Thymus (tissue), 11 donors: ENCODE results near the gene CORO1C. TPM values are rescaled to one million over a fixed set of nuclear protein-coding genes. Genes with fewer than 3 reads are reported as not detected.

Experiments
- DNase-seq, 9 donors: peaks; one replicate each; pipeline ENCODE4 v3.0.0-alpha.2; 2013; ENCODE audit warnings: low spot score in 9 of 9, low read depth in 6 of 9, missing footprints in 1 of 9
- H3K27ac ChIP-seq, 2 donors: one replicate each; pipeline ENCODE4 v1.5.1; 2013; ENCODE audit warnings: control low read depth in 1 of 2, low read depth in 1 of 2, low read length in 1 of 2, mild to moderate bottlenecking in 1 of 2, moderate library complexity in 1 of 2
- H3K27me3 ChIP-seq, 2 donors: one replicate each; pipeline ENCODE4 v1.5.1; 2013; ENCODE audit warnings: low read length in 1 of 2; ENCODE audit not compliant: control insufficient read depth in 2 of 2, insufficient read depth in 1 of 2
- H3K36me3 ChIP-seq, 2 donors: one replicate each; pipeline ENCODE4 v1.5.1; 2013; ENCODE audit warnings: low read length in 1 of 2, mild to moderate bottlenecking in 1 of 2, moderate library complexity in 1 of 2; ENCODE audit not compliant: control insufficient read depth in 2 of 2, insufficient read depth in 2 of 2
- H3K4me1 ChIP-seq, 2 donors: one replicate each; pipeline ENCODE4 v1.5.1; 2013; ENCODE audit warnings: low read length in 2 of 2; ENCODE audit not compliant: control insufficient read depth in 2 of 2, insufficient read depth in 2 of 2
- H3K4me3 ChIP-seq, 2 donors: one replicate each; pipeline ENCODE4 v1.5.1; 2013; ENCODE audit warnings: low read length in 2 of 2, control low read depth in 1 of 2, mild to moderate bottlenecking in 1 of 2
- H3K9me3 ChIP-seq, 2 donors: one replicate each; pipeline ENCODE4 v1.5.1; 2013; ENCODE audit warnings: low read length in 1 of 2, mild to moderate bottlenecking in 1 of 2; ENCODE audit not compliant: control insufficient read depth in 2 of 2, insufficient read depth in 1 of 2
- WGBS: extraction: QIAGEN DNeasy Blood & Tissue Kit; methylation state at CpG from one replicate; pipeline ENCODE4 v1.1.7; 2013; 5-methylcytosine and 5-hydroxymethylcytosine counted together
- polyA plus RNA-seq: library from polyadenylated mRNA; stranded (reverse); fragments of 200-250 nt; gene quantifications from one replicate; pipeline ENCODE4 v1.2.3, GENCODE V29; 2013
- total RNA-seq: library from RNA; stranded (reverse); fragments of 120-200 nt; gene quantifications from one replicate; pipeline ENCODE4 v1.2.4, GENCODE V29; 2013
- donor health status: healthy.

Gene CORO1C
- total and polyA plus RNA-seq, 2 donors = 24.6 to 35.4 TPM

- Histone ChIP-seq H3K36me3 (peaks cover 4 to 10% of the 10 kb centered on the region in 2 donors), H3K27ac (no peak overlapping the region), H3K4me1 (no peaks in the 10 kb centered on the region), H3K27me3 (no peaks in the 10 kb centered on the region), H3K4me3 (no peak overlapping the region), H3K9me3 (no peaks in the 10 kb centered on the region)
- DNase-seq = no peak
- WGBS = 98% methylated on average over 3 of the region's 3 CpGs
These were observed 53.9 kb downstream of the CORO1C start for GRCh38 chr12:108677381-108677780.

GRCh38 chr12:108676707-108677106, 54.6 kb downstream of the CORO1C start:
- H3K9me3 ChIP-seq = no peaks in the 10 kb centered on the region
- H3K27me3 ChIP-seq = no peaks in the 10 kb centered on the region
- no peak for DNase-seq
- H3K36me3 ChIP-seq = peaks cover 4 to 10% of the 10 kb centered on the region in 2 donors
- H3K4me3 ChIP-seq = no peak overlapping the region
- WGBS = 97% methylated on average over 5 of the region's 5 CpGs
- H3K27ac ChIP-seq = no peak overlapping the region
- H3K4me1 ChIP-seq = no peaks in the 10 kb centered on the region

GRCh38 chr12:108675792-108676191, 55.5 kb downstream of the CORO1C start:
- no peak for DNase-seq
- Histone ChIP-seq H3K27ac (no peak overlapping the region), H3K36me3 (peaks cover 4 to 10% of the 10 kb centered on the region in 2 donors), H3K27me3 (no peaks in the 10 kb centered on the region), H3K4me1 (no peaks in the 10 kb centered on the region), H3K9me3 (no peaks in the 10 kb centered on the region), H3K4me3 (no peak overlapping the region)
- WGBS = 98% methylated on average over 4 of the region's 4 CpGs

GRCh38 chr12:108672054-108672453, 59.3 kb downstream of the CORO1C start:
- 95% methylated on average over 3 of the region's 3 CpGs for WGBS
- Histone ChIP-seq H3K27me3 (no peaks in the 10 kb centered on the region), H3K36me3 (peaks cover 0 to 6% of the 10 kb centered on the region in 2 donors), H3K4me3 (no peak overlapping the region), H3K9me3 (no peaks in the 10 kb centered on the region), H3K4me1 (no peaks in the 10 kb centered on the region), H3K27ac (no peak overlapping the region)
- no peak for DNase-seq

GRCh38 chr12:108671110-108671509, 60.2 kb downstream of the CORO1C start:
- no peak overlapping the region for H3K4me3 ChIP-seq
- WGBS = 98% methylated on average over 3 of the region's 3 CpGs
- H3K27me3 ChIP-seq = no peaks in the 10 kb centered on the region
- H3K27ac ChIP-seq = no peak overlapping the region
- H3K4me1 ChIP-seq = no peaks in the 10 kb centered on the region
- no peak for DNase-seq
- no peaks in the 10 kb centered on the region for H3K9me3 ChIP-seq
- H3K36me3 ChIP-seq = peaks cover 0 to 6% of the 10 kb centered on the region in 2 donors

GRCh38 chr12:108670066-108670631, 61.2 kb downstream of the CORO1C start:
- Histone ChIP-seq H3K4me3 (no peak overlapping the region), H3K27me3 (no peaks in the 10 kb centered on the region), H3K4me1 (no peaks in the 10 kb centered on the region), H3K27ac (no peak overlapping the region), H3K9me3 (no peaks in the 10 kb centered on the region), H3K36me3 (no peaks in the 10 kb centered on the region)
- DNase-seq = no peak
- 95% methylated on average over 7 of the region's 7 CpGs for WGBS

GRCh38 chr12:108668542-108668941, 62.8 kb downstream of the CORO1C start:
- Histone ChIP-seq H3K27me3 (no peaks in the 10 kb centered on the region), H3K4me3 (no peak overlapping the region), H3K27ac (no peak overlapping the region), H3K9me3 (no peaks in the 10 kb centered on the region), H3K36me3 (no peaks in the 10 kb centered on the region), H3K4me1 (peaks cover 0 to 4% of the 10 kb centered on the region in 2 donors)
- 99% methylated on average over 1 of the region's 1 CpG for WGBS
- no peak for DNase-seq

- peaks cover 0 to 4% of the 10 kb centered on the region in 2 donors for H3K4me1 ChIP-seq
- no peak overlapping the region for H3K4me3 ChIP-seq
- H3K27ac ChIP-seq = no peak overlapping the region
- 96% methylated on average over 8 of the region's 8 CpGs for WGBS
- no peak for DNase-seq
- H3K27me3 ChIP-seq = no peaks in the 10 kb centered on the region
- no peaks in the 10 kb centered on the region for H3K9me3 ChIP-seq
- H3K36me3 ChIP-seq = no peaks in the 10 kb centered on the region
These were observed 63.3 kb downstream of the CORO1C start for GRCh38 chr12:108668063-108668462.

GRCh38 chr12:108667349-108667748, 64.0 kb downstream of the CORO1C start:
- Histone ChIP-seq H3K4me3 (no peak overlapping the region), H3K27me3 (no peaks in the 10 kb centered on the region), H3K27ac (peak overlapping the region in 1 of 2 donors; percentile 52), H3K4me1 (peaks cover 0 to 4% of the 10 kb centered on the region in 2 donors), H3K9me3 (no peaks in the 10 kb centered on the region), H3K36me3 (no peaks in the 10 kb centered on the region)
- WGBS = 87% methylated on average over 2 of the region's 2 CpGs
- DNase-seq = no peak
